HepG2 (cell line): ENCODE measurements around the gene MTMR4. TPM values are rescaled to one million over a fixed set of nuclear protein-coding genes. Genes with fewer than 3 reads are reported as not detected.

ENCODE experiments used
- ATRX ChIP-seq: sonication (generic); formaldehyde crosslinking; IDR thresholded peaks from 2 replicates; pipeline ENCODE4 v1.4.0; 2020; ENCODE audit warnings: missing genetic modification reagents, borderline replicate concordance
- CBFB ChIP-seq: sonication (generic); formaldehyde crosslinking; IDR thresholded peaks from 2 replicates; pipeline ENCODE4 v1.4.0; 2020; ENCODE audit warnings: missing genetic modification reagents
- CREBL2 ChIP-seq: sonication (generic); formaldehyde crosslinking; IDR thresholded peaks from 2 replicates; pipeline ENCODE4 v1.8.1; 2023; ENCODE audit warnings: missing genetic modification reagents, mild to moderate bottlenecking, borderline replicate concordance
- EP300 ChIP-seq, 3 experiments: sonication (generic) in 1 of 3; formaldehyde crosslinking in 1 of 3; IDR thresholded peaks; 2 replicates each; pipeline versions ENCODE4 v1.5.1 to v1.6.1; 2011 to 2020; ENCODE audit warnings: low read depth in 2 of 3, low read length in 2 of 3, borderline replicate concordance in 1 of 3, improper control_type of control experiment in 1 of 3, mild to moderate bottlenecking in 1 of 3, missing genetic modification reagents in 1 of 3, moderate library complexity in 1 of 3
- ESRRA ChIP-seq: sonication (generic); formaldehyde crosslinking; IDR thresholded peaks from 2 replicates; pipeline ENCODE4 v1.5.1; 2020; ENCODE audit warnings: mild to moderate bottlenecking, low read depth, missing genetic modification reagents
- ETV6 ChIP-seq: sonication (generic); formaldehyde crosslinking; conservative IDR thresholded peaks from 2 replicates; pipeline ENCODE4 v1.4.0; 2020; ENCODE audit warnings: missing genetic modification reagents
- FOXA3 ChIP-seq: IDR thresholded peaks from 2 replicates; pipeline ENCODE4 v1.6.1; 2016; ENCODE audit warnings: missing genetic modification reagents, missing compliant biosample characterization
- GABPA ChIP-seq, 2 experiments: IDR thresholded peaks; 2 replicates each; pipeline ENCODE4 v1.6.1; 2011 to 2016; ENCODE audit warnings: low read depth in 2 of 2, low read length in 1 of 2, missing biosample characterization in 1 of 2, missing genetic modification characterization in 1 of 2
- GATAD1 ChIP-seq: IDR thresholded peaks from 2 replicates; pipeline ENCODE4 v1.6.1; 2016; ENCODE audit warnings: missing genetic modification reagents, missing compliant biosample characterization
- KDM5A ChIP-seq: fragments of 200-600 bp; sonication (generic); IDR thresholded peaks from 2 replicates; pipeline ENCODE4 v1.7.0; 2018; ENCODE audit warnings: antibody characterized with exemption, mild to moderate bottlenecking, low read length, borderline replicate concordance
- MTA1 ChIP-seq: sonication (generic); formaldehyde crosslinking; IDR thresholded peaks from 2 replicates; pipeline ENCODE4 v1.4.0; 2020; ENCODE audit warnings: missing genetic modification reagents, mild to moderate bottlenecking, borderline replicate concordance
- POGZ ChIP-seq: sonication (generic); formaldehyde crosslinking; IDR thresholded peaks from 2 replicates; pipeline ENCODE4 v1.4.0; 2020; ENCODE audit warnings: mild to moderate bottlenecking, missing genetic modification reagents
- ZEB1 ChIP-seq: IDR thresholded peaks from 2 replicates; pipeline ENCODE4 v1.6.1; 2012; ENCODE audit warnings: mild to moderate bottlenecking, low read depth, inconsistent platforms; ENCODE audit not compliant: insufficient replicate concordance
- ZMYM4 ChIP-seq: sonication (generic); formaldehyde crosslinking; IDR thresholded peaks from 2 replicates; pipeline ENCODE4 v1.8.1; 2023; ENCODE audit warnings: mild to moderate bottlenecking, missing genetic modification reagents
- ZNF414 ChIP-seq: sonication (generic); formaldehyde crosslinking; IDR thresholded peaks from 2 replicates; pipeline ENCODE4 v1.5.0; 2020; ENCODE audit warnings: missing genetic modification reagents
- ZNF607 ChIP-seq: sonication (generic); formaldehyde crosslinking; IDR thresholded peaks from 2 replicates; pipeline ENCODE4 v1.5.1; 2020; ENCODE audit warnings: missing genetic modification reagents, mild to moderate bottlenecking, borderline replicate concordance
- polyA plus RNA-seq, 8 experiments: library from polyadenylated mRNA; depleted of rRNA in 3 of 8; stranded (reverse) in 7 of 8; unstranded in 1 of 8; fragments of >200 nt; fragmentation: Illumina TruSeq in 4 of 8; extraction: Trizol in 4 of 8; gene quantifications; 2 replicates each; pipeline versions ENCODE4 v1.2.1 to v1.2.3, GENCODE V29; 2011 to 2016; ENCODE audit warnings: low read depth in 4 of 8, missing spikeins in 1 of 8, mixed read lengths in 1 of 8; ENCODE audit not compliant: insufficient read depth in 1 of 8
- total RNA-seq, 5 experiments: library from RNA; depleted of rRNA; stranded (reverse); fragments of >200 nt; fragmentation: Illumina TruSeq; extraction: Trizol; gene quantifications; 2 replicates each; pipeline ENCODE4 v1.2.3, GENCODE V29; 2016; ENCODE audit warnings: low read depth in 1 of 5
- TF ChIP-seq, protein P1 (sequence below): sonication (generic); formaldehyde crosslinking; IDR thresholded peaks from 2 replicates; pipeline ENCODE4 v1.4.0; 2020; ENCODE audit warnings: missing genetic modification reagents
- TF ChIP-seq, protein P2 (sequence below): sonication (generic); formaldehyde crosslinking; IDR thresholded peaks from 2 replicates; pipeline ENCODE4 v1.4.0; 2020; ENCODE audit warnings: missing genetic modification reagents
- TF ChIP-seq, protein P3 (sequence below): sonication (generic); formaldehyde crosslinking; IDR thresholded peaks from 2 replicates; pipeline ENCODE4 v1.4.0; 2020; ENCODE audit warnings: missing genetic modification reagents, borderline replicate concordance
- TF ChIP-seq, protein P4 (sequence below): sonication (generic); formaldehyde crosslinking; IDR thresholded peaks from 2 replicates; pipeline ENCODE4 v1.4.0; 2020; ENCODE audit warnings: missing genetic modification reagents

MTMR4 gene
- total and polyA plus RNA-seq, 2 of the 13 experiments (the other 11 are each of a cell fraction or from before 2014, with no cell fraction given): 62.5 to 65.1 TPM

GRCh38 chr17:58517928-58518609 lies 3.6 kb upstream of the MTMR4 start (continued):
- TF ChIP-seq ESRRA (0 out of 2 replicates have a peak, but pooled peaks have one; percentile 27), ZMYM4 (CRISPR knock-in tag) (0 out of 2 replicates have a peak, but pooled peaks have one; percentile 66), GABPA (IDR thresholded peaks at IDR 0.05; ENCODE audit: low read depth, low read length) (peak; percentile 86), GABPA (CRISPR knock-in tag; IDR thresholded peaks at IDR 0.05; ENCODE audit: low read depth) (peak; percentile 99), FOXA3 (CRISPR knock-in tag) (peak; percentile 18; the same call in 1 of the 2 replicates), MTA1 (CRISPR knock-in tag) (no peak), ZNF607 (CRISPR knock-in tag) (peak; percentile 84; the same call in 1 of the 2 replicates), CREBL2 (no peak; the same call in 1 of the 2 replicates), GATAD1 (CRISPR knock-in tag) (peak; percentile 95), CBFB (CRISPR knock-in tag) (no peak; the same call in 1 of the 2 replicates), ZNF414 (CRISPR knock-in tag) (no peak), KDM5A (peak; percentile 100), EP300 (IDR thresholded peaks at IDR 0.05; ENCODE audit: low read depth in 2 of 2, low read length in 2 of 2) (peak; percentile 37 to 51; a peak in 3 of 4 replicates), EP300 (CRISPR knock-in tag; IDR thresholded peaks at IDR 0.05; ENCODE audit: borderline replicate concordance) (no peak; the same call in 1 of the 2 replicates), POGZ (CRISPR knock-in tag) (peak; percentile 82), ETV6 (CRISPR knock-in tag) (0 out of 2 replicates have a peak, but pooled peaks have one; percentile 10), ATRX (CRISPR knock-in tag) (no peak), ZEB1 (peak; percentile 86)
- TF ChIP-seq, protein P1, sequence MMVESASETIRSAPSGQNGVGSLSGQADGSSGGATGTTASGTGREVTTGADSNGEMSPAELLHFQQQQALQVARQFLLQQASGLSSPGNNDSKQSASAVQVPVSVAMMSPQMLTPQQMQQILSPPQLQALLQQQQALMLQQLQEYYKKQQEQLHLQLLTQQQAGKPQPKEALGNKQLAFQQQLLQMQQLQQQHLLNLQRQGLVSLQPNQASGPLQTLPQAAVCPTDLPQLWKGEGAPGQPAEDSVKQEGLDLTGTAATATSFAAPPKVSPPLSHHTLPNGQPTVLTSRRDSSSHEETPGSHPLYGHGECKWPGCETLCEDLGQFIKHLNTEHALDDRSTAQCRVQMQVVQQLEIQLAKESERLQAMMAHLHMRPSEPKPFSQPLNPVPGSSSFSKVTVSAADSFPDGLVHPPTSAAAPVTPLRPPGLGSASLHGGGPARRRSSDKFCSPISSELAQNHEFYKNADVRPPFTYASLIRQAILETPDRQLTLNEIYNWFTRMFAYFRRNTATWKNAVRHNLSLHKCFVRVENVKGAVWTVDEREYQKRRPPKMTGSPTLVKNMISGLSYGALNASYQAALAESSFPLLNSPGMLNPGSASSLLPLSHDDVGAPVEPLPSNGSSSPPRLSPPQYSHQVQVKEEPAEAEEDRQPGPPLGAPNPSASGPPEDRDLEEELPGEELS: no peak; the same call in 1 of the 2 replicates
- TF ChIP-seq, protein P2, sequence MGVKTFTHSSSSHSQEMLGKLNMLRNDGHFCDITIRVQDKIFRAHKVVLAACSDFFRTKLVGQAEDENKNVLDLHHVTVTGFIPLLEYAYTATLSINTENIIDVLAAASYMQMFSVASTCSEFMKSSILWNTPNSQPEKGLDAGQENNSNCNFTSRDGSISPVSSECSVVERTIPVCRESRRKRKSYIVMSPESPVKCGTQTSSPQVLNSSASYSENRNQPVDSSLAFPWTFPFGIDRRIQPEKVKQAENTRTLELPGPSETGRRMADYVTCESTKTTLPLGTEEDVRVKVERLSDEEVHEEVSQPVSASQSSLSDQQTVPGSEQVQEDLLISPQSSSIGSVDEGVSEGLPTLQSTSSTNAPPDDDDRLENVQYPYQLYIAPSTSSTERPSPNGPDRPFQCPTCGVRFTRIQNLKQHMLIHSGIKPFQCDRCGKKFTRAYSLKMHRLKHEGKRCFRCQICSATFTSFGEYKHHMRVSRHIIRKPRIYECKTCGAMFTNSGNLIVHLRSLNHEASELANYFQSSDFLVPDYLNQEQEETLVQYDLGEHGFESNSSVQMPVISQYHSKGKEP: 0 out of 2 replicates have a peak, but pooled peaks have one; percentile 1
- TF ChIP-seq, protein P3, sequence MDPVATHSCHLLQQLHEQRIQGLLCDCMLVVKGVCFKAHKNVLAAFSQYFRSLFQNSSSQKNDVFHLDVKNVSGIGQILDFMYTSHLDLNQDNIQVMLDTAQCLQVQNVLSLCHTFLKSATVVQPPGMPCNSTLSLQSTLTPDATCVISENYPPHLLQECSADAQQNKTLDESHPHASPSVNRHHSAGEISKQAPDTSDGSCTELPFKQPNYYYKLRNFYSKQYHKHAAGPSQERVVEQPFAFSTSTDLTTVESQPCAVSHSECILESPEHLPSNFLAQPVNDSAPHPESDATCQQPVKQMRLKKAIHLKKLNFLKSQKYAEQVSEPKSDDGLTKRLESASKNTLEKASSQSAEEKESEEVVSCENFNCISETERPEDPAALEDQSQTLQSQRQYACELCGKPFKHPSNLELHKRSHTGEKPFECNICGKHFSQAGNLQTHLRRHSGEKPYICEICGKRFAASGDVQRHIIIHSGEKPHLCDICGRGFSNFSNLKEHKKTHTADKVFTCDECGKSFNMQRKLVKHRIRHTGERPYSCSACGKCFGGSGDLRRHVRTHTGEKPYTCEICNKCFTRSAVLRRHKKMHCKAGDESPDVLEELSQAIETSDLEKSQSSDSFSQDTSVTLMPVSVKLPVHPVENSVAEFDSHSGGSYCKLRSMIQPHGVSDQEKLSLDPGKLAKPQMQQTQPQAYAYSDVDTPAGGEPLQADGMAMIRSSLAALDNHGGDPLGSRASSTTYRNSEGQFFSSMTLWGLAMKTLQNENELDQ (CRISPR knock-in tag): 0 out of 2 replicates have a peak, but pooled peaks have one; percentile 31
- TF ChIP-seq, protein P4, sequence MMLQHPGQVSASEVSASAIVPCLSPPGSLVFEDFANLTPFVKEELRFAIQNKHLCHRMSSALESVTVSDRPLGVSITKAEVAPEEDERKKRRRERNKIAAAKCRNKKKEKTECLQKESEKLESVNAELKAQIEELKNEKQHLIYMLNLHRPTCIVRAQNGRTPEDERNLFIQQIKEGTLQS (CRISPR knock-in tag): 0 out of 2 replicates have a peak, but pooled peaks have one; percentile 4
